ENCODE measurements around the gene SLC23A2. TPM values are rescaled to one million over a fixed set of nuclear protein-coding genes. Genes with fewer than 3 reads are reported as not detected.

The SLC23A2 gene
- total and polyA plus RNA-seq, 8 donors = 4.3 to 12.9 (median 8.8) TPM

DNA sequence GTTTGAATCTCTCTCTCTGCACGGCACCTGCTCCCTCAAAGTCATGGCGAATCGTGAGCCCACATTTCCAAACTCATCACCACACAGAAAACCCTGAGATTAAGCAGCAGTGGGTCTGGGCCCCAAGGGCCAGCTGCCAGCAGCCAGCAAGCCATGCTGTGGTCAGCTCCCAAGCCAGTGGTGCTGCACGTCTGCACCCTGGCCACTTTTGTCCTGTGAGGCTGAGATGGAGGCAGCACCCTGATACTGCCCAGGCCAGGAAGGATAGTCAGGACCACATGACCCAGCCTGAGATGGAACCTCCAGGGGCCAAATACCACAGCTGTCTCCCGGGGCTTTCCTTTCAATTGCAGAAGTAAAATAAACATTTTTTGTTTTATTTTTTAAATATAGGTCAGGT, 185.7 kb downstream of the SLC23A2 start:
- Histone ChIP-seq H3K9me3 (no peaks in the 10 kb centered on the region), H3K27me3 (no peaks in the 10 kb centered on the region), H3K27ac (peak overlapping the region in 1 of 4 donors; percentile 71), H3K4me1 (no peaks in the 10 kb centered on the region), H3K4me3 (no peak overlapping the region), H3K36me3 (no peaks in the 10 kb centered on the region)
- intact Hi-C loops (cut with DNase I) = no loop called here
- no peak for DNase-seq
- WGBS, 2 donors = 70 to 78% methylated on average over 5 of the region's 5 CpGs
- no peak for ATAC-seq
- no peak for FAIRE-seq
- TF ChIP-seq, protein P1, sequence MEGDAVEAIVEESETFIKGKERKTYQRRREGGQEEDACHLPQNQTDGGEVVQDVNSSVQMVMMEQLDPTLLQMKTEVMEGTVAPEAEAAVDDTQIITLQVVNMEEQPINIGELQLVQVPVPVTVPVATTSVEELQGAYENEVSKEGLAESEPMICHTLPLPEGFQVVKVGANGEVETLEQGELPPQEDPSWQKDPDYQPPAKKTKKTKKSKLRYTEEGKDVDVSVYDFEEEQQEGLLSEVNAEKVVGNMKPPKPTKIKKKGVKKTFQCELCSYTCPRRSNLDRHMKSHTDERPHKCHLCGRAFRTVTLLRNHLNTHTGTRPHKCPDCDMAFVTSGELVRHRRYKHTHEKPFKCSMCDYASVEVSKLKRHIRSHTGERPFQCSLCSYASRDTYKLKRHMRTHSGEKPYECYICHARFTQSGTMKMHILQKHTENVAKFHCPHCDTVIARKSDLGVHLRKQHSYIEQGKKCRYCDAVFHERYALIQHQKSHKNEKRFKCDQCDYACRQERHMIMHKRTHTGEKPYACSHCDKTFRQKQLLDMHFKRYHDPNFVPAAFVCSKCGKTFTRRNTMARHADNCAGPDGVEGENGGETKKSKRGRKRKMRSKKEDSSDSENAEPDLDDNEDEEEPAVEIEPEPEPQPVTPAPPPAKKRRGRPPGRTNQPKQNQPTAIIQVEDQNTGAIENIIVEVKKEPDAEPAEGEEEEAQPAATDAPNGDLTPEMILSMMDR (IDR thresholded peaks at IDR 0.05) = no peak

DNA sequence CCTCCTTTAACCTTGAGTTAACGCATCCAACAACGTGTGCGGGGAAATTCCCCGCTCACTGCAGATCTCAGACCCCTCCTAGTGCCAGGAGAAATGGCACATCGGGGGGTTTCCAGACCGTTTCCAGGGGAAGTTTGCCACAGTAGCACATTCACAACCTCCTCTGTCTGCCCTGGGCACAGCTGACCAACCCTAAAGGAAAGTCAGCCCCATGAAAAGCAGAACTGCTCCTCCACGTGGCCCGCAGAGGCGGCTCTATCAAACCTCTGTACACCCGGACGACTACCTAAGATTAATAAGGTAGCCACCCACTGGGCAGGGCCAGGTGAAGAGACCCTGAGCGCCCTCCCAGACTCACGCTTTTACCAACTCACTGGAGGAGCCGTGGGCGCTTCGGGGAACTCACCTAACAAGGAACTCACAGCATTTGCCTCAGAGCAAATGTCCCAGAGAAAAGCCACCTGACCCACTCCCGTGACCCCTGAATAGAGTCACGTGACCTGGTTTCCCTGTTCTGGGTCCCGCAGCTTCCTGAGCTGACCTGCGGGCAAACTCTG, 186.5 kb downstream of the SLC23A2 start:
- no peaks in the 10 kb centered on the region for H3K4me1 ChIP-seq
- no peaks in the 10 kb centered on the region for H3K9me3 ChIP-seq
- H3K27ac ChIP-seq = peak overlapping the region in 2 of 4 donors; percentile 71 to 73
- H3K4me3 ChIP-seq = peak overlapping the region in 1 of 4 donors; percentile 14
- intact Hi-C loops (cut with DNase I) = no loop called here
- FAIRE-seq (no peak), DNase-seq (peak in 2 of 6 donors; percentile 45 to 48), ATAC-seq (peak in 3 of 4 donors; percentile 54 to 69 (median 60))
- H3K27me3 ChIP-seq = no peaks in the 10 kb centered on the region
- H3K36me3 ChIP-seq = no peaks in the 10 kb centered on the region
- 30 to 31% methylated on average over 20 of the region's 20 CpGs for WGBS, 2 donors
- TF ChIP-seq, protein P1 (IDR thresholded peaks at IDR 0.05) = no peak

DNA sequence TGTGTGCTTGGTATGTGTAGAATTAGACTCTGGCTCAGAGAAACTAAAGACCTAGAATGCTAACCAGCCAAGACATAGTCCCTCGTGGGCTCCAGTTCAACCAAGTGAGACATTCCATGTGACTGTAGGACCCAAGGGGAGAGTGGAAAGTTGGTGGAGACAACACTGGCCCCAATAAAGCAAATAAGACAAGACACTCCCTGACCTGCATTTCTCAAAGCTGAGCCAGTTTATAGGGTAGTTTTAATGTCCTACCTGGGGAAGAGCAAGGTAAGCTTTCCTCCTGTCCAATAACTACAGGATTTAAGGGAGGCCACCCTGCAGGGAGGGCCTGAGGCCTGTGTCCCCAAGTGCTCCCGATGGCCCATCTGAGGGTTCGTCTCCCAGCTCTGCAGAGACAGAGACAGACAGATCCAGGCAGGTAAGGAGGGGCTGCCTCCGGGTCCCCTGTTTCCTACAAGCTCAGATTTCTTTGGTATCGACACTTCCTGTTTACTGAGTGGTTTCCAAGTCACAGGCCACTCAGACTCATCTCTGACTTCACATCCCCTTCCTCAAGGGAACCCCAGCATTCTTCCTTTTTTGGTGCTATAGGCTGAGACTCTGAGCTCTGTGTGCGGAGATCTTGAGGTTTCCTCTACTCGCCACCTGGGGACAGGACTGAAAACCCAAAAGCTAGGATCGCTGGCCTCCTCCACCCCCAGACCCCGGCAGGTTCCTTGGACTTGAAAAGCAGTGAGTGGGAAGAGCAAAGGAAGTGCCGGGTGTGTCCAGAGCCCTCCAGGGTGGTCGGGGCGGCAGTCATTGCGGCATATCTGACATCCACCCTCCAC, 187.2 kb downstream of the SLC23A2 start:
- no peaks in the 10 kb centered on the region for H3K4me1 ChIP-seq
- 53 to 60% methylated on average over 13 of the region's 13 CpGs for WGBS, 2 donors
- no peak for FAIRE-seq
- H3K36me3 ChIP-seq = no peaks in the 10 kb centered on the region
- H3K4me3 ChIP-seq = peak overlapping the region in 1 of 4 donors; percentile 14
- no peaks in the 10 kb centered on the region for H3K27me3 ChIP-seq
- intact Hi-C loops (cut with DNase I) = no loop called here
- no peaks in the 10 kb centered on the region for H3K9me3 ChIP-seq
- peak in 3 of 4 donors; percentile 37 to 78 (median 67) for ATAC-seq
- peak in 1 of 6 donors; percentile 0 for DNase-seq
- TF ChIP-seq, protein P1 (IDR thresholded peaks at IDR 0.05) = no peak
- peak overlapping the region in 2 of 4 donors; percentile 71 to 73 for H3K27ac ChIP-seq

DNA sequence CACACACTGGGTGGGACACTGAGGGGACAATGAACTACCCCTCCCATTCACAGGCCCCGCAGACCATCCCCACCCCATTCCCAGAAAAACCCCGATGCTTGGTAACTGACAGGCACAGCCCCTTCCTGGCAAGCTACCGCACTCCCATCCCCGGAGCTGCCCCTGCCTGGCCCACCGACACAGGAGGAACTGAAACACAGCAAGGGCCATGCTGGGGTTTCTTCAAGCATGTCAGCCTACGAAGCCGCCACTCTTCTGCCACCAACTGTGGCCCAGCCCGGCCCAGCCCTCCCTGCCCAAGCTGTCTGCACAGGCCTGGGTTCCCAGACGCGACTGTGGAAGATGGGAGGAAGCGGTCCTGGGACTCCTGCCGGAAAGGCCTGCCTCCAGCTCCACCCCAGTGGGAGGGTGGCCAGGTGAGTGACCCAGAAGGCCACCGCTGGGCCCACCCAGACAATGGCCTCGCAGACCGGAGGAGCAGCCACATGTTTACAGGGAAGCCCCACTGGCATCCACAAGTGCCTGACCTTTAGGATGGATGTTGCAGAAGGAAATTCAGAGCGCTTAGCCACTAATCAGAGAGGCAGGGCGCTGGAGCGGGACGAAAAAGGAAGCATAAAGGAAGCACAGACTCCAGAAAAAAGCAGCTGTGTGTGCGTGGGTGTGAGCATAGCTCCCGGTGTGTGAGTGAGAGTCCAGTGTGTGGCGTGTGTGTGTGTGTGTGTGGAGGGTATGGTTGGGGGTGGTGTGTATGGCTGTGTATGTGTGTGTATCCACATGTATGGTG, 188.0 kb downstream of the SLC23A2 start:
- ATAC-seq (peak in 3 of 4 donors; percentile 13 to 18 (median 16)), DNase-seq (no peak), FAIRE-seq (no peak)
- WGBS, 2 donors = 64 to 72% methylated on average over 22 of the region's 22 CpGs
- Histone ChIP-seq H3K36me3 (no peaks in the 10 kb centered on the region), H3K4me1 (no peaks in the 10 kb centered on the region), H3K9me3 (no peaks in the 10 kb centered on the region), H3K27me3 (no peaks in the 10 kb centered on the region), H3K4me3 (no peak overlapping the region), H3K27ac (peak overlapping the region in 2 of 4 donors; percentile 71 to 73)
- TF ChIP-seq, protein P1 (IDR thresholded peaks at IDR 0.05) = no peak
- intact Hi-C loops (cut with DNase I) = no loop called here
